Measurements from ENCODE around the gene MLX. TPM values are rescaled to one million over a fixed set of nuclear protein-coding genes. Genes with fewer than 3 reads are reported as not detected.
A peak's percentile ranks its signal among the peaks of the same experiment; 100 is the strongest.
"Not testable (repeated sequence)": the region's sequence is repeated elsewhere in the genome, so short reads cannot be mapped to it uniquely, and the experiment has no call there.

MLX gene
- total RNA-seq, 1 donor from 2014 or later, result 26.5 TPM

GRCh38 chr17:42537826-42538451 lies 29.0 kb upstream of the MLX start:
- Histone ChIP-seq H3K4me3 (ENCODE audit: insufficient read depth, low read depth, low read length) (no peak overlapping the region), H3K9me3 (ENCODE audit: insufficient read depth, low read depth, low read length) (no peaks in the 10 kb centered on the region), H3K27ac (ENCODE audit: low read depth, low read length) (no peak overlapping the region), H4K20me1 (ENCODE audit: insufficient read depth, low read length) (no peaks in the 10 kb centered on the region), H3K4me1 (ENCODE audit: insufficient read depth, low read length) (peaks cover 11% of the 10 kb centered on the region), H3K36me3 (ENCODE audit: insufficient read depth, low read length) (no peaks in the 10 kb centered on the region), H2AFZ (ENCODE audit: low read depth, low read length) (no peak overlapping the region), H3K27me3 (ENCODE audit: insufficient read depth, low read length) (no peaks in the 10 kb centered on the region), H3K9ac (ENCODE audit: low read length) (no peak overlapping the region), H3K4me2 (ENCODE audit: low read length) (no peak overlapping the region), H3K79me2 (ENCODE audit: insufficient read depth, low read length) (peaks cover 11% of the 10 kb centered on the region)
- Mint-ChIP-seq H3K4me1 (ENCODE audit: low read depth, unreplicated experiment) (peaks cover 11% of the 10 kb centered on the region), H3K27ac (ENCODE audit: unreplicated experiment) (no peak overlapping the region), H3K9me3 (ENCODE audit: unreplicated experiment) (no peaks in the 10 kb centered on the region), H3K27me3 (ENCODE audit: low read depth, unreplicated experiment) (no peaks in the 10 kb centered on the region), H3K4me3 (ENCODE audit: unreplicated experiment) (peak overlapping the region; percentile 88), H3K36me3 (ENCODE audit: low read depth, unreplicated experiment) (peaks cover 13% of the 10 kb centered on the region)
- DNase-seq (ENCODE audit: low read depth), result no peak
- TF ChIP-seq EZH2 (IDR thresholded peaks at IDR 0.05; ENCODE audit: insufficient read depth, low read length), result no peak
- TF ChIP-seq, protein P1, sequence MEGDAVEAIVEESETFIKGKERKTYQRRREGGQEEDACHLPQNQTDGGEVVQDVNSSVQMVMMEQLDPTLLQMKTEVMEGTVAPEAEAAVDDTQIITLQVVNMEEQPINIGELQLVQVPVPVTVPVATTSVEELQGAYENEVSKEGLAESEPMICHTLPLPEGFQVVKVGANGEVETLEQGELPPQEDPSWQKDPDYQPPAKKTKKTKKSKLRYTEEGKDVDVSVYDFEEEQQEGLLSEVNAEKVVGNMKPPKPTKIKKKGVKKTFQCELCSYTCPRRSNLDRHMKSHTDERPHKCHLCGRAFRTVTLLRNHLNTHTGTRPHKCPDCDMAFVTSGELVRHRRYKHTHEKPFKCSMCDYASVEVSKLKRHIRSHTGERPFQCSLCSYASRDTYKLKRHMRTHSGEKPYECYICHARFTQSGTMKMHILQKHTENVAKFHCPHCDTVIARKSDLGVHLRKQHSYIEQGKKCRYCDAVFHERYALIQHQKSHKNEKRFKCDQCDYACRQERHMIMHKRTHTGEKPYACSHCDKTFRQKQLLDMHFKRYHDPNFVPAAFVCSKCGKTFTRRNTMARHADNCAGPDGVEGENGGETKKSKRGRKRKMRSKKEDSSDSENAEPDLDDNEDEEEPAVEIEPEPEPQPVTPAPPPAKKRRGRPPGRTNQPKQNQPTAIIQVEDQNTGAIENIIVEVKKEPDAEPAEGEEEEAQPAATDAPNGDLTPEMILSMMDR (IDR thresholded peaks at IDR 0.05; ENCODE audit: insufficient read depth, low read depth, low read length), result no peak
- FAIRE-seq, result no peak

- FAIRE-seq, result no peak
- no peak overlapping the region for H2AFZ ChIP-seq (ENCODE audit: low read depth, low read length)
- Mint-ChIP-seq H3K9me3 (ENCODE audit: unreplicated experiment) (no peaks in the 10 kb centered on the region), H3K36me3 (ENCODE audit: low read depth, unreplicated experiment) (peaks cover 14% of the 10 kb centered on the region), H3K4me1 (ENCODE audit: low read depth, unreplicated experiment) (peaks cover 11% of the 10 kb centered on the region), H3K27ac (ENCODE audit: unreplicated experiment) (no peak overlapping the region), H3K27me3 (ENCODE audit: low read depth, unreplicated experiment) (no peaks in the 10 kb centered on the region), H3K4me3 (ENCODE audit: unreplicated experiment) (no peak overlapping the region)
- H3K27me3 ChIP-seq (ENCODE audit: insufficient read depth, low read length), result no peaks in the 10 kb centered on the region
- no peak overlapping the region for H3K4me3 ChIP-seq (ENCODE audit: insufficient read depth, low read depth, low read length)
- H3K4me2 ChIP-seq (ENCODE audit: low read length), result no peak overlapping the region
- peaks cover 11% of the 10 kb centered on the region for H3K79me2 ChIP-seq (ENCODE audit: insufficient read depth, low read length)
- H3K27ac ChIP-seq (ENCODE audit: low read depth, low read length), result no peak overlapping the region
- H4K20me1 ChIP-seq (ENCODE audit: insufficient read depth, low read length), result no peaks in the 10 kb centered on the region
- no peaks in the 10 kb centered on the region for H3K9me3 ChIP-seq (ENCODE audit: insufficient read depth, low read depth, low read length)
- no peak overlapping the region for H3K9ac ChIP-seq (ENCODE audit: low read length)
- H3K4me1 ChIP-seq (ENCODE audit: insufficient read depth, low read length), result peaks cover 11% of the 10 kb centered on the region
- TF ChIP-seq, protein P1 (IDR thresholded peaks at IDR 0.05; ENCODE audit: insufficient read depth, low read depth, low read length), result no peak
- TF ChIP-seq EZH2 (IDR thresholded peaks at IDR 0.05; ENCODE audit: insufficient read depth, low read length), result no peak
- DNase-seq (ENCODE audit: low read depth), result no peak
- H3K36me3 ChIP-seq (ENCODE audit: insufficient read depth, low read length), result no peaks in the 10 kb centered on the region
These were observed 28.4 kb upstream of the MLX start for GRCh38 chr17:42538482-42538881.

GRCh38 chr17:42540558-42540957 lies 26.3 kb upstream of the MLX start:
- not testable (repeated sequence) for DNase-seq (ENCODE audit: low read depth); H3K9me3 Mint-ChIP-seq (ENCODE audit: unreplicated experiment); H3K4me2 ChIP-seq (ENCODE audit: low read length); H3K9ac ChIP-seq (ENCODE audit: low read length); H3K4me3 ChIP-seq (ENCODE audit: insufficient read depth, low read depth, low read length); H3K4me3 Mint-ChIP-seq (ENCODE audit: unreplicated experiment); H3K27me3 ChIP-seq (ENCODE audit: insufficient read depth, low read length); H3K9me3 ChIP-seq (ENCODE audit: insufficient read depth, low read depth, low read length); H3K4me1 ChIP-seq (ENCODE audit: insufficient read depth, low read length); H3K27ac ChIP-seq (ENCODE audit: low read depth, low read length); H4K20me1 ChIP-seq (ENCODE audit: insufficient read depth, low read length); H3K36me3 ChIP-seq (ENCODE audit: insufficient read depth, low read length); FAIRE-seq; H2AFZ ChIP-seq (ENCODE audit: low read depth, low read length); H3K27me3 Mint-ChIP-seq (ENCODE audit: low read depth, unreplicated experiment); H3K4me1 Mint-ChIP-seq (ENCODE audit: low read depth, unreplicated experiment); H3K27ac Mint-ChIP-seq (ENCODE audit: unreplicated experiment)
- H3K36me3 Mint-ChIP-seq (ENCODE audit: low read depth, unreplicated experiment), result peaks cover 14% of the 10 kb centered on the region
- peaks cover 11% of the 10 kb centered on the region for H3K79me2 ChIP-seq (ENCODE audit: insufficient read depth, low read length)
